GM12878 (cell line): ENCODE results near the gene DHRS7B. TPM values are rescaled to one million over a fixed set of nuclear protein-coding genes. Genes with fewer than 3 reads are reported as not detected.

Source experiments
- ATAC-seq: fragments of 200-7000 bp; cut with Tn5 transposase; 3 replicates; pipeline ENCODE4 v1.9.1; 2020; ENCODE audit warnings: mild to moderate bottlenecking, moderate library complexity
- BruUV-seq: library from RNA; stranded (reverse); fragments of 400-500 nt; replicated peaks from 2 replicates; lab custom pipeline; 2021; lab: Mats Ljungman, UMichigan
- CTCF ChIA-PET: fragments of 300-600 bp; sonication (Branson Sonifier 250); formaldehyde crosslinking; extraction: SDS; loops from one replicate; lab custom pipeline; 2021; ENCODE audit warnings: inconsistent platforms; lab: Yijun Ruan, JAX
- POLR2A ChIA-PET: fragments of 350-600 bp; formaldehyde crosslinking; extraction: SDS; loops from one replicate; lab custom pipeline; 2021; ENCODE audit warnings: inconsistent platforms; lab: Charles Lee
- RAD21 ChIA-PET: fragments of 300-600 bp; sonication (Branson Sonifier 250); formaldehyde crosslinking; loops from one replicate; lab custom pipeline; 2023; ENCODE audit warnings: antibody characterized with exemption; ENCODE audit not compliant: unreplicated experiment; lab: Charles Lee
- SMC1A ChIA-PET: fragments of 300-600 bp; sonication (Branson Sonifier 250); formaldehyde crosslinking; loops from one replicate; lab custom pipeline; 2023; ENCODE audit not compliant: unreplicated experiment, uncharacterized antibody; lab: Charles Lee
- DNase-seq: peaks from one replicate; pipeline ENCODE4 v3.0.0-alpha.2; 2011; ENCODE audit warnings: low read depth, low spot score
- FAIRE-seq: peaks from 3 replicates; lab custom pipeline; 2011; peaks lifted over from hg19 to GRCh38; lab: Jason Lieb, UNC
- H2AFZ ChIP-seq: 2 replicates; pipeline ENCODE4 v1.6.0; 2011; ENCODE audit warnings: low read depth, low read length, control low read depth; ENCODE audit not compliant: control insufficient read depth
- H3K27ac ChIP-seq: 2 replicates; pipeline ENCODE4 v1.5.1; 2011; ENCODE audit warnings: control low read depth; ENCODE audit not compliant: control insufficient read depth, insufficient read depth
- H3K27me3 ChIP-seq, 2 experiments: replicated peaks in 1 of 2; 2 replicates each; pipeline versions ENCODE4 v1.6.0 to v1.6.1; 2011; ENCODE audit warnings: low read length in 1 of 2; ENCODE audit not compliant: control insufficient read depth in 2 of 2, insufficient read depth in 2 of 2
- H3K36me3 ChIP-seq, 2 experiments: 2 replicates each; pipeline ENCODE4 v1.5.1; 2011; ENCODE audit warnings: low read length in 1 of 2; ENCODE audit not compliant: control insufficient read depth in 2 of 2, insufficient read depth in 2 of 2
- H3K4me1 ChIP-seq: 2 replicates; pipeline ENCODE4 v1.6.1; 2011; ENCODE audit warnings: mild to moderate bottlenecking, low read length, moderate library complexity, mixed read lengths; ENCODE audit not compliant: control insufficient read depth, insufficient read depth
- H3K4me2 ChIP-seq: 2 replicates; pipeline ENCODE4 v1.6.0; 2011; ENCODE audit warnings: control low read depth; ENCODE audit not compliant: control insufficient read depth, insufficient read depth
- H3K4me3 ChIP-seq: fragments of 200-600 bp; sonication (generic); 2 replicates; pipeline ENCODE4 v1.5.1; 2016
- H3K79me2 ChIP-seq: 2 replicates; pipeline ENCODE4 v1.6.0; 2011; ENCODE audit warnings: low read length; ENCODE audit not compliant: control insufficient read depth, insufficient read depth
- H3K9ac ChIP-seq: 2 replicates; pipeline ENCODE4 v1.8.0; 2011; ENCODE audit warnings: low read length, control low read depth, mixed read lengths; ENCODE audit not compliant: control insufficient read depth, insufficient read depth
- H3K9me3 ChIP-seq: replicated peaks from 3 replicates; pipeline ENCODE4 v1.5.1; 2011; ENCODE audit warnings: mild to moderate bottlenecking, low read length; ENCODE audit not compliant: control insufficient read depth, insufficient read depth
- H4K20me1 ChIP-seq: 2 replicates; pipeline ENCODE4 v1.6.0; 2011; ENCODE audit not compliant: control insufficient read depth, insufficient read depth
- ATF3 ChIP-seq: IDR thresholded peaks from 2 replicates; pipeline ENCODE4 v1.6.1; 2011; ENCODE audit warnings: low read depth, mild to moderate bottlenecking, low read length, moderate library complexity, borderline replicate concordance; ENCODE audit errors: extremely low read depth
- ATF7 ChIP-seq: fragments of 450-650 bp; IDR thresholded peaks from 2 replicates; pipeline ENCODE4 v1.6.1; 2016; ENCODE audit warnings: low read depth, mild to moderate bottlenecking
- EGR1 ChIP-seq, 2 experiments: IDR thresholded peaks; 1 replicate in 1 of 2; 2 replicates in 1 of 2; pipeline ENCODE4 v1.6.1; 2011 to 2012; ENCODE audit warnings: low read depth in 2 of 2, low read length in 2 of 2, borderline replicate concordance in 1 of 2, mild to moderate bottlenecking in 1 of 2, moderate library complexity in 1 of 2
- EZH2 ChIP-seq: IDR thresholded peaks from 2 replicates; pipeline ENCODE4 v1.6.1; 2012; ENCODE audit warnings: low read depth, mild to moderate bottlenecking, control low read depth, inconsistent platforms, low read length, borderline replicate concordance; ENCODE audit not compliant: control insufficient read depth
- FOS ChIP-seq: IDR thresholded peaks from 3 replicates; pipeline ENCODE4 v1.6.1; 2011; ENCODE audit warnings: borderline replicate concordance; ENCODE audit not compliant: insufficient read length; ENCODE audit errors: extremely low read depth
- KAT2A ChIP-seq: conservative IDR thresholded peaks from 2 replicates; pipeline ENCODE4 v1.6.1; 2011; ENCODE audit warnings: low read depth, low read length; ENCODE audit not compliant: control insufficient read depth
- KDM1A ChIP-seq: fragments of 200-600 bp; sonication (generic); IDR thresholded peaks from 2 replicates; pipeline ENCODE4 v1.6.1; 2016; ENCODE audit warnings: borderline replicate concordance
- NR2F1 ChIP-seq: fragments of 450-650 bp; conservative IDR thresholded peaks from 2 replicates; pipeline ENCODE4 v1.6.1; 2017; ENCODE audit warnings: mild to moderate bottlenecking
- PAX5 ChIP-seq: IDR thresholded peaks from 2 replicates; pipeline ENCODE4 v1.6.1; 2011; ENCODE audit warnings: low read depth, low read length, borderline replicate concordance
- RAD21 ChIP-seq: IDR thresholded peaks from 2 replicates; pipeline ENCODE4 v1.6.1; 2011; ENCODE audit warnings: mild to moderate bottlenecking, low read depth, low read length, moderate library complexity; ENCODE audit not compliant: insufficient read depth
- RBBP5 ChIP-seq: fragments of 200-600 bp; sonication (generic); conservative IDR thresholded peaks from 2 replicates; pipeline ENCODE4 v1.6.1; 2016
- RUNX3 ChIP-seq: IDR thresholded peaks from 2 replicates; pipeline ENCODE4 v1.6.1; 2012; ENCODE audit warnings: low read length, inconsistent platforms
- SIX5 ChIP-seq: IDR thresholded peaks from 2 replicates; pipeline ENCODE4 v1.6.1; 2011; ENCODE audit warnings: mild to moderate bottlenecking, low read depth, low read length, moderate library complexity; ENCODE audit not compliant: severe bottlenecking
- SREBF2 ChIP-seq: IDR thresholded peaks from 2 replicates; pipeline ENCODE4 v1.6.1; 2012; ENCODE audit warnings: mild to moderate bottlenecking, low read length
- TCF7 ChIP-seq: IDR thresholded peaks from 2 replicates; pipeline ENCODE4 v1.6.1; 2014; ENCODE audit warnings: antibody characterized with exemption, borderline replicate concordance
- YY1 ChIP-seq: IDR thresholded peaks from 2 replicates; pipeline ENCODE4 v1.6.1; 2011; ENCODE audit warnings: low read depth, mild to moderate bottlenecking, low read length
- ZNF24 ChIP-seq: fragments of 450-650 bp; IDR thresholded peaks from 2 replicates; pipeline ENCODE4 v1.6.1; 2017; ENCODE audit warnings: antibody characterized with exemption, mild to moderate bottlenecking
- ZNF687 ChIP-seq: fragments of 450-650 bp; IDR thresholded peaks from 2 replicates; pipeline ENCODE4 v1.6.1; 2017; ENCODE audit warnings: mild to moderate bottlenecking, moderate library complexity
- WGBS: methylation state at CpG from one replicate; pipeline ENCODE4 v1.1.6; 2016; ENCODE audit warnings: low lambda C conversion rate; ENCODE audit not compliant: insufficient replicate concordance, insufficient coverage; ENCODE audit errors: missing lambda C conversion rate; 5-methylcytosine and 5-hydroxymethylcytosine counted together
- in situ Hi-C: fragments of 300-500 bp; cut with MboI; formaldehyde crosslinking; loops from 9 replicates; pipeline ENCODE4 v1.14.3; 2018; ENCODE audit warnings: mixed read lengths
- intact Hi-C: fragments of 100-400 bp; cut with micrococcal nuclease; formaldehyde crosslinking; loops from one replicate; pipeline ENCODE4 v1.14.2; 2022; ENCODE audit not compliant: unreplicated experiment
- polyA plus RNA-seq, 11 experiments: library from polyadenylated mRNA; depleted of rRNA in 4 of 11; unstranded in 6 of 11; stranded (reverse) in 5 of 11; fragments of >200 nt; fragmentation: Nextera tagmentation in 4 of 11; fragmentation: Illumina TruSeq in 1 of 11; extraction: Ambion mirVana in 4 of 11; extraction: Trizol in 1 of 11; gene quantifications; 1 replicate in 1 of 11; 2 replicates in 10 of 11; pipeline versions ENCODE4 v1.2.1 to v1.2.3, GENCODE V29; 2011 to 2016; ENCODE audit warnings: inconsistent platforms in 2 of 11, missing spikeins in 2 of 11, low read depth in 1 of 11
- total RNA-seq, 4 experiments: library from RNA; depleted of rRNA in 3 of 4; stranded (reverse); fragments of >200 nt in 3 of 4; fragmentation: Illumina TruSeq in 1 of 4; extraction: Trizol in 1 of 4; gene quantifications; 2 replicates each; pipeline versions ENCODE4 v1.2.1 to v1.2.3, GENCODE V29; 2013 to 2021
- TF ChIP-seq, protein P1 (sequence below): IDR thresholded peaks from 2 replicates; pipeline ENCODE4 v1.6.1; 2011; ENCODE audit warnings: borderline replicate concordance, low read depth, mild to moderate bottlenecking, moderate library complexity, low read length; ENCODE audit not compliant: insufficient read depth, poor library complexity, severe bottlenecking

The DHRS7B gene
- total and polyA plus RNA-seq, 10 of the 15 experiments (the other 5 are each of a cell fraction or from before 2014, with no cell fraction given): 11.1 to 35.6 (median 23.0) TPM

DNA sequence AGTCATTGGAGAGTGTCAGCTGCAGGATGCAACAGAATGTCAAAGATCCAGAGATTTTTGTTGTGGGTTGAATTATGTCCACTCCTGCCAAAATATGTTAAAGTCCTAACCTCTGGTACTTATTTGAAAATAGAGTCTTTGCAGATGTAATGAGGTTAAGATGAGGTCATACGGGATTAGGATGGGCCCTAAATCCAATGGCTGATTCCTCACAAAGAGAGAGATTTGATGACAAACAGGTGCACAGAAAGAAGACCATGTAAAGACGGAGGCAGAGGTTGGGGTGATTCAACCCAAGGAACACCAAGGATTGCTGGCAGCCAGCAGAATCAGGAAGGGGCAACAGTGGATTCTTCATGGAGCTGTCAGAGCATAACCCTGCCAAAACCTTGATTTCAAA, 49.5 kb upstream of the DHRS7B start:
- ChIA-PET POLR2A (interaction anchor here (0.6 kb wide), 1 partner anchor 24 kb away, joined by 3 read pairs; no protein-coding TSS in a partner anchor), RAD21 (no interaction called here), CTCF (interaction anchor here (0.9 to 1.6 kb wide), 3 partner anchors 22 to 42 kb away, joined by 3 to 4 read pairs (median 3); no protein-coding TSS in a partner anchor), SMC1A (no interaction called here)
- H3K27me3 ChIP-seq: no peaks in the 10 kb centered on the region
- no TSS peak for BruUV-seq
- no peaks in the 10 kb centered on the region for H4K20me1 ChIP-seq
- H3K27ac ChIP-seq: no peak overlapping the region
- no peak for FAIRE-seq
- ATAC-seq: no peak
- H3K79me2 ChIP-seq: no peaks in the 10 kb centered on the region
- in situ Hi-C loops: no loop called here
- no peaks in the 10 kb centered on the region; the same call in 2 of the 3 replicates for H3K9me3 ChIP-seq
- H3K36me3 ChIP-seq: no peaks in the 10 kb centered on the region
- TF ChIP-seq YY1 (no peak), EGR1 (IDR thresholded peaks at IDR 0.05; ENCODE audit: borderline replicate concordance in 1 of 2, low read depth in 2 of 2, low read length in 2 of 2) (no peak), EZH2 (no peak), RAD21 (no peak), TCF7 (no peak), ATF3 (no peak), FOS (no peak), ZNF24 (no peak), RBBP5 (no peak), PAX5 (no peak), KAT2A (no peak), ZNF687 (no peak), KDM1A (no peak), ATF7 (no peak), SREBF2 (no peak), SIX5 (no peak), RUNX3 (no peak), NR2F1 (no peak)
- TF ChIP-seq, protein P1, sequence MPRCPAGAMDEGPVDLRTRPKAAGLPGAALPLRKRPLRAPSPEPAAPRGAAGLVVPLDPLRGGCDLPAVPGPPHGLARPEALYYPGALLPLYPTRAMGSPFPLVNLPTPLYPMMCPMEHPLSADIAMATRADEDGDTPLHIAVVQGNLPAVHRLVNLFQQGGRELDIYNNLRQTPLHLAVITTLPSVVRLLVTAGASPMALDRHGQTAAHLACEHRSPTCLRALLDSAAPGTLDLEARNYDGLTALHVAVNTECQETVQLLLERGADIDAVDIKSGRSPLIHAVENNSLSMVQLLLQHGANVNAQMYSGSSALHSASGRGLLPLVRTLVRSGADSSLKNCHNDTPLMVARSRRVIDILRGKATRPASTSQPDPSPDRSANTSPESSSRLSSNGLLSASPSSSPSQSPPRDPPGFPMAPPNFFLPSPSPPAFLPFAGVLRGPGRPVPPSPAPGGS: no peak
- intact Hi-C loops: no loop called here
- no peak overlapping the region for H2AFZ ChIP-seq
- no peak overlapping the region for H3K4me3 ChIP-seq
- H3K9ac ChIP-seq: no peak overlapping the region
- no peak overlapping the region for H3K4me2 ChIP-seq
- DNase-seq: no peak
- 51% methylated on average over 2 of the region's 2 CpGs for WGBS
- H3K4me1 ChIP-seq: no peaks in the 10 kb centered on the region
